ENCODE results near the gene CHMP6.

DNA sequence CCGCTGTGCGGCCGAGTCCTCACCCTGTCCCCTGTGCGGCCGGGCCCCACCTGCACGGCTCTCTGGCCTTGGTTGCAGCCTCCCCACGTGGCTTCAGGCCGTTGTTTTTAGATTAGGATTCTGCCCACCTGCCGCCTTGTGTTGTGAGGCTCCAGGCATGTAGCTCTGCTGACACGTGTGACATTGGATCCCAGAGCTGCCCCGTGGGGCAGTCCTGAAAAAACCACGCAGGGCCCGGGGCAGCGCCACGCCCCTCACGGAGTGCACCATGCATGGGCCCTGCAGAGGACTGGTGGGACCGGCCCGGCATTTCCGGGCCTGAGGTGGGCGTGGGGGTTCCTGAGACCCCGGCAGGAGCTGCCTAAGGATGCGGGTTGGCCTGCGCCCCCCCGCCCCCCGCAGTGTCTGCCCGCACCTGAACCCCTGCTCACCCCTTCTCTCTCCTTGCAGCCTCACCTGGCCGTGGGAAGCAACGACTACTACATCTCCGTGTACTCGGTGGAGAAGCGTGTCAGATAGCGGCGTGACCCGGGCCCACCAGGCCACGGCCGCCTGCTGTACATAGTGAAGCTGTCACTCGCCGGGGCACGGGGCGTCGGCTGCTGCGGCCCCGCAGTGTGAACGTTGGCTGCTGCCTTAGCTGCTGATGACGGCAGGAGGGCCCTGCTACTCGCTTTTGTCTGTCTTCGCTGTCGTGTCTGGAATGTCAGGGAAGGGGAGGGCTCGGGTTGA is 27.7 kb upstream of the CHMP6 start:
- TF ChIP-seq, protein P1, sequence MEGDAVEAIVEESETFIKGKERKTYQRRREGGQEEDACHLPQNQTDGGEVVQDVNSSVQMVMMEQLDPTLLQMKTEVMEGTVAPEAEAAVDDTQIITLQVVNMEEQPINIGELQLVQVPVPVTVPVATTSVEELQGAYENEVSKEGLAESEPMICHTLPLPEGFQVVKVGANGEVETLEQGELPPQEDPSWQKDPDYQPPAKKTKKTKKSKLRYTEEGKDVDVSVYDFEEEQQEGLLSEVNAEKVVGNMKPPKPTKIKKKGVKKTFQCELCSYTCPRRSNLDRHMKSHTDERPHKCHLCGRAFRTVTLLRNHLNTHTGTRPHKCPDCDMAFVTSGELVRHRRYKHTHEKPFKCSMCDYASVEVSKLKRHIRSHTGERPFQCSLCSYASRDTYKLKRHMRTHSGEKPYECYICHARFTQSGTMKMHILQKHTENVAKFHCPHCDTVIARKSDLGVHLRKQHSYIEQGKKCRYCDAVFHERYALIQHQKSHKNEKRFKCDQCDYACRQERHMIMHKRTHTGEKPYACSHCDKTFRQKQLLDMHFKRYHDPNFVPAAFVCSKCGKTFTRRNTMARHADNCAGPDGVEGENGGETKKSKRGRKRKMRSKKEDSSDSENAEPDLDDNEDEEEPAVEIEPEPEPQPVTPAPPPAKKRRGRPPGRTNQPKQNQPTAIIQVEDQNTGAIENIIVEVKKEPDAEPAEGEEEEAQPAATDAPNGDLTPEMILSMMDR (conservative IDR thresholded peaks at IDR 0.05; ENCODE audit: low read length): no peak
- TF ChIP-seq EZH2phosphoT487 (IDR thresholded peaks at IDR 0.05; ENCODE audit: borderline replicate concordance, low read depth, low read length): no peak

Measured in OCI-LY7 (cell line).